Right lobe of liver (tissue), 6 donors: Measurements from ENCODE around the gene GNAT1. TPM values are rescaled to one million over a fixed set of nuclear protein-coding genes. Genes with fewer than 3 reads are reported as not detected.

Experiments
- ATAC-seq, 4 donors: fragments of 200-7000 bp; cut with Tn5 transposase; one replicate each; pipeline ENCODE4 v1.9.1; 2020; ENCODE audit warnings: mild to moderate bottlenecking in 4 of 4, moderate library complexity in 4 of 4
- DNase-seq, 3 donors: peaks; one replicate each; pipeline ENCODE4 v3.0.0-alpha.2; 2020
- H3K27ac ChIP-seq, 3 donors: fragments of 200-600 bp; one replicate each; pipeline ENCODE4 v1.8.0; 2022
- H3K27me3 ChIP-seq, 2 donors: fragments of 200-600 bp; one replicate each; pipeline ENCODE4 v1.8.0; 2022
- H3K36me3 ChIP-seq, 4 donors: fragments of 200-600 bp; sonication (generic) in 1 of 4; one replicate each; pipeline versions ENCODE4 v1.5.1 to v1.8.0; 2017 to 2022; ENCODE audit warnings: control low read depth in 1 of 4
- H3K4me1 ChIP-seq, 4 donors: fragments of 200-600 bp; sonication (generic) in 1 of 4; one replicate each; pipeline versions ENCODE4 v1.5.1 to v1.8.0; 2017 to 2022; ENCODE audit warnings: control low read depth in 1 of 4
- H3K4me3 ChIP-seq, 3 donors: fragments of 200-600 bp; one replicate each; pipeline ENCODE4 v1.8.0; 2022
- H3K9me3 ChIP-seq, 4 donors: fragments of 200-600 bp; sonication (generic) in 1 of 4; one replicate each; pipeline versions ENCODE4 v1.5.1 to v1.8.0; 2017 to 2022; ENCODE audit warnings: control low read depth in 1 of 4
- POLR2A ChIP-seq: fragments of 450-650 bp; IDR thresholded peaks from one replicate; pipeline ENCODE4 v1.6.1; 2017; ENCODE audit warnings: antibody characterized with exemption, mild to moderate bottlenecking
- WGBS: methylation state at CpG from one replicate; pipeline ENCODE4 v1.1.6; 2018; ENCODE audit warnings: low coverage, low lambda C conversion rate; ENCODE audit not compliant: insufficient coverage; ENCODE audit errors: missing lambda C conversion rate; 5-methylcytosine and 5-hydroxymethylcytosine counted together
- intact Hi-C, 2 donors: fragments of 100-400 bp; cut with DNase I; formaldehyde crosslinking; loops; one replicate each; pipeline versions ENCODE4 v1.11.2 to v1.14.1; 2022
- total RNA-seq, 6 experiments: library from RNA; depleted of rRNA in 2 of 6; stranded (reverse); fragments of >200 nt in 2 of 6; fragmentation: NEBNext Ultra II Directional in 3 of 6; extraction: Animal tissue kit (Norgen Biotek cat#: 25700) in 3 of 6; gene quantifications; one replicate each; pipeline versions ENCODE4 v1.1.0 to v1.2.4, GENCODE V29; 2016 to 2023
- TF ChIP-seq, protein P1 (sequence below), 4 donors: fragments of 200-600 bp in 3 of 4; fragments of 450-650 bp in 1 of 4; IDR thresholded peaks; one replicate each; pipeline versions ENCODE4 v1.5.1 to v1.8.0; 2016 to 2022; ENCODE audit warnings: antibody characterized with exemption in 4 of 4, mild to moderate bottlenecking in 2 of 4
- donor health status: DM: no; HTN: yes; CAD: no.
- donor health status: DM: no; HTN: no; CAD: no.
- donor health status: DM: no; HTN: no; CAD: no.
- donor health status: DM: no; HTN: yes; CAD: no.
- donor health status: DM: no; HTN: yes; CAD: no.

Gene GNAT1
- total RNA-seq, 6 experiments from 2014 or later, result 0.07 TPM; not detected in 5

- H3K27me3 ChIP-seq, result no peaks in the 10 kb centered on the region
- H3K9me3 ChIP-seq, result no peaks in the 10 kb centered on the region
- intact Hi-C loops, result no loop called here
- WGBS, result 40% methylated on average over 1 of the region's 11 CpGs
- no peaks in the 10 kb centered on the region for H3K36me3 ChIP-seq
- peaks cover 0 to 35% (median 9%) of the 10 kb centered on the region in 4 donors for H3K4me1 ChIP-seq
- no peak overlapping the region for H3K4me3 ChIP-seq
- peak overlapping the region in 1 of 3 donors; percentile 13 for H3K27ac ChIP-seq
- no peak for DNase-seq
- no peak for ATAC-seq
- TF ChIP-seq POLR2A, result no peak
- TF ChIP-seq, protein P1, sequence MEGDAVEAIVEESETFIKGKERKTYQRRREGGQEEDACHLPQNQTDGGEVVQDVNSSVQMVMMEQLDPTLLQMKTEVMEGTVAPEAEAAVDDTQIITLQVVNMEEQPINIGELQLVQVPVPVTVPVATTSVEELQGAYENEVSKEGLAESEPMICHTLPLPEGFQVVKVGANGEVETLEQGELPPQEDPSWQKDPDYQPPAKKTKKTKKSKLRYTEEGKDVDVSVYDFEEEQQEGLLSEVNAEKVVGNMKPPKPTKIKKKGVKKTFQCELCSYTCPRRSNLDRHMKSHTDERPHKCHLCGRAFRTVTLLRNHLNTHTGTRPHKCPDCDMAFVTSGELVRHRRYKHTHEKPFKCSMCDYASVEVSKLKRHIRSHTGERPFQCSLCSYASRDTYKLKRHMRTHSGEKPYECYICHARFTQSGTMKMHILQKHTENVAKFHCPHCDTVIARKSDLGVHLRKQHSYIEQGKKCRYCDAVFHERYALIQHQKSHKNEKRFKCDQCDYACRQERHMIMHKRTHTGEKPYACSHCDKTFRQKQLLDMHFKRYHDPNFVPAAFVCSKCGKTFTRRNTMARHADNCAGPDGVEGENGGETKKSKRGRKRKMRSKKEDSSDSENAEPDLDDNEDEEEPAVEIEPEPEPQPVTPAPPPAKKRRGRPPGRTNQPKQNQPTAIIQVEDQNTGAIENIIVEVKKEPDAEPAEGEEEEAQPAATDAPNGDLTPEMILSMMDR (IDR thresholded peaks at IDR 0.05), result no peak
Measured at GRCh38 chr3:50169232-50169832, 22.1 kb upstream of the GNAT1 start.

GRCh38 chr3:50169858-50170257 lies 21.6 kb upstream of the GNAT1 start:
- Histone ChIP-seq H3K9me3 (no peaks in the 10 kb centered on the region), H3K4me1 (peaks cover 0 to 35% (median 9%) of the 10 kb centered on the region in 4 donors), H3K36me3 (no peaks in the 10 kb centered on the region), H3K27me3 (no peaks in the 10 kb centered on the region), H3K27ac (peak overlapping the region; percentile 13 to 65 (median 20)), H3K4me3 (no peak overlapping the region)
- DNase-seq (no peak), ATAC-seq (no peak)
- intact Hi-C loops, result no loop called here
- no CpG with 5 or more reads among the region's 1 CpG for WGBS
- TF ChIP-seq, protein P1 (IDR thresholded peaks at IDR 0.05), result no peak
- no peak for TF ChIP-seq POLR2A

GRCh38 chr3:50170689-50171088 lies 20.7 kb upstream of the GNAT1 start:
- DNase-seq, result peak in 1 of 3 donors; percentile 74
- no peak overlapping the region for H3K4me3 ChIP-seq
- peak overlapping the region; percentile 20 to 65 (median 37) for H3K27ac ChIP-seq
- 62% methylated on average over 3 of the region's 10 CpGs for WGBS
- TF ChIP-seq, protein P1 (IDR thresholded peaks at IDR 0.05), result no peak
- no peak for TF ChIP-seq POLR2A
- no peaks in the 10 kb centered on the region for H3K36me3 ChIP-seq
- peak; percentile 12 to 68 (median 50) for ATAC-seq
- intact Hi-C loops, result no loop called here
- H3K9me3 ChIP-seq, result no peaks in the 10 kb centered on the region
- peaks cover 0 to 31% (median 9%) of the 10 kb centered on the region in 4 donors for H3K4me1 ChIP-seq
- H3K27me3 ChIP-seq, result no peaks in the 10 kb centered on the region

GRCh38 chr3:50171540-50172301 lies 19.7 kb upstream of the GNAT1 start:
- TF ChIP-seq POLR2A, result no peak
- TF ChIP-seq, protein P1 (IDR thresholded peaks at IDR 0.05), result no peak
- H3K27ac ChIP-seq, result no peak overlapping the region
- H3K9me3 ChIP-seq, result no peaks in the 10 kb centered on the region
- no peaks in the 10 kb centered on the region for H3K36me3 ChIP-seq
- H3K4me1 ChIP-seq, result peaks cover 0 to 21% (median 6%) of the 10 kb centered on the region in 4 donors
- no peak overlapping the region for H3K4me3 ChIP-seq
- intact Hi-C loops, result no loop called here
- WGBS, result 63% methylated on average over 3 of the region's 21 CpGs
- no peaks in the 10 kb centered on the region for H3K27me3 ChIP-seq
- ATAC-seq (peak; percentile 21 to 84 (median 65)), DNase-seq (peak; percentile 67 to 91 (median 78))
